HG02885 (cell line): ENCODE data around the gene TBX18.

Source experiments
- ATAC-seq: cut with Tn5 transposase; IDR thresholded peaks from one replicate; pipeline ENCODE4 v1.9.1; 2021; ENCODE audit warnings: mild to moderate bottlenecking; ENCODE audit not compliant: unreplicated experiment, poor library complexity

Gene TBX18

DNA sequence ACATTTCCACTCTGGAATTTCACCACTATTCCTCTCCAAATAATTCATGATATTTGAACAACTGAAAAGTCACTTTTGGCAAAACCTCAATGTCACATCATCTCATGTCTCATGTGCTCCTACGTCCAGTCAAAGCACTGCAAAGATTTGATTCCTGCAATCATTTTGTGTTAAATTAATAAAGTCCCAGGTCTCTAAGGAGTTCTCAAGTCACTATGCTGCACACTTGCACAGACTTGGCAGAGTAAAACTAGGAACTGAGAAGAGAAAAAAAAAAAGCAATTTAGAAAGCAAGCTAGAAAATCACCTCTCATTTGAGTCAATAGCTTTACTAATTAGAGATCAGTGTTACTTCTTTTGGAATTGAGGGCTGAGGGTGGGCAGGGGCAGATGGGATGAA, 11.2 kb downstream of the TBX18 start:
- ATAC-seq = no peak

- ATAC-seq = no peak
Measured at GRCh38 chr6:84752118-84752850, 12.1 kb downstream of the TBX18 start.

DNA sequence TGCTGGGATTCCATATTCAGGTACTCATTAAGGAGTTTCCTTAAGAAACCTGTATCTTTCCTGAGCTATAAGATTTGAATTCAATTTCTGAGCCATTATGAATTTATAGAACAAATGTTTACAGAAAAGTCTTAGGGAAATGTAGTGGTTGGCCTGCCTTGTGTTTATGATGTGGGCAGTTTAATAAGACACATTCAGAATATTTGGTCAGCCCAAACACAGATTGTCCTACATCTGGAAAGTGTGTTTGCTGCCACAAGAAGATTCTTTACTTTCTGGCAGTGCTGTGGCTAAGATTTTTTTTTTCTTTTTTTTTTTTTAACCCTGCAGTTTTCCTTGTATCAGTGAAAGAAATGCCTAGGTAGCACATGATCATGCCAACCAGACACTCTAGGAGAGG, 15.2 kb downstream of the TBX18 start:
- no peak for ATAC-seq

DNA sequence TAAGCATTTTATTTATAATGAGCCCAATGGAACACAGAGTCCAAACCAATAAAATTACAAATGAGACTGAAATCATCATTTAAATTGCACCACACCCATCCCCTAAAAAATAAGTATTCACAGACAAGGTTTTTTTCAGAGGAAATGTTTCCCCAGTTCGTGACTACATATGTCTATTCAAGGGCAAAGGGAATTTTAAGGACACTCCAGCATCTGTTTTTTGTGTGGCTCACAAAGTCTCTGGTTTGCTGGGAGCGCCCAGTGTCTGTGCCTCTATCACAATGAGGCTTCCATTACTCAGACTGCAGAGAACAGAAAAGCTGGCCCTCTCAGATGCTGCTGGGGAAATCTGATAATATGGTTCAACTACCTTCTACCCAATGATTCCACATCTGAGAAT, 16.0 kb downstream of the TBX18 start:
- no peak for ATAC-seq

DNA sequence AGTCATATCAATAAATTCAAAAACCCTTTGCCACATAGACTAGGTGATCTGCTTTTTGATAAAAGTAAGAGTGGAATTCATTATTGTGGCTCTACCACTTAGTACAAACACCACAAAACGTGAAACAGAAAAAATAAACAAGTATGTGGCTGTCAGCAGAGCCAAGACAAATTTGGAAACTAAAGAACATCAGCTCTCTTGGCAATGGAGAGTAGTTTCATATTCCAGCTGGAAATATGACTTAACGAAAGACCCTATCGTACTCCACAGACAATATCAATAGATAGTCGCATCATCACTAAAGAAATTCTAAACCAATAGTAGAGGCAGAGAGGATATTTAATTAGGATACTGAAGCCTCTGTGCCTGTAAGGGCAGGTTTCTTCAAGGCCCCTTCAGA, 20.8 kb downstream of the TBX18 start:
- ATAC-seq = no peak

DNA sequence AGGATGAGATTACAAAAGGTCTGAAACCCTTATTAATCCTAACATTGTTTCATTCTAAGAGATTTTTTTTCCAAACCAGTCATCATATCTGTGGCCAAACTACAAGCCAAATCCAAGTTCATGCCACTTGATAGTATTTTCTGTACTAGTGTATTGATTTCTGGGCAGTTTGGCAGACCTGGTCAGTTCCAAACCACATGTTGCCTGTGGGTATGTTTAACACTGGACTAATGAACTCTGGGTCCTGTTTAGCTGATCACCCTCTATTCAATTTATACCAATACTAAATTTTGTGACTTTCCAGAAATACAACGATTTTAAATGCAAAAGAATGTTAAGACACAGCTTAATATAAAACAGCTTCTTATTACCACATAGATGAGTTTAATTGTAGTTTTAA, 24.0 kb downstream of the TBX18 start:
- no peak for ATAC-seq

- ATAC-seq = no peak
Measured at GRCh38 chr6:84739866-84740208, 24.6 kb downstream of the TBX18 start.

GRCh38 chr6:84738996-84739865, 25.2 kb downstream of the TBX18 start:
- no peak for ATAC-seq

DNA sequence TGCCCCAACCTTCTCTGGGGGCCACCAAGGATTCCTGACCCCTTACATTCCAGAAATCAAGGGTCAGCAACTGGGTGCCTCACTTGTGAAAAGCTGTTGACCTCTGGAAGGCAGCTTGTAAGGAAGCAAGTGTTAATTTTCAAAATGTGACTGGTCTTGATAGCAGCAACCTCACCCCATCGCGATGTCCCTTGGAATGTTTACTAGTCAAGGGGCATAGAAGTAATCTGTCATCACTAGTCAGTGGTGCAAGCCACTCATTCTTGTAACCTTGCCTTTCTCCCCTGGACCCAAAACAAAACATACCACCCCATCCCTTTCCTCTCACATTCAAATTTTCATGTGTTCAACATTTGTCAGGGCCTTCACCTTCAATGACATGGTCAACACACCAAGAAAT, 30.5 kb downstream of the TBX18 start:
- ATAC-seq = no peak

DNA sequence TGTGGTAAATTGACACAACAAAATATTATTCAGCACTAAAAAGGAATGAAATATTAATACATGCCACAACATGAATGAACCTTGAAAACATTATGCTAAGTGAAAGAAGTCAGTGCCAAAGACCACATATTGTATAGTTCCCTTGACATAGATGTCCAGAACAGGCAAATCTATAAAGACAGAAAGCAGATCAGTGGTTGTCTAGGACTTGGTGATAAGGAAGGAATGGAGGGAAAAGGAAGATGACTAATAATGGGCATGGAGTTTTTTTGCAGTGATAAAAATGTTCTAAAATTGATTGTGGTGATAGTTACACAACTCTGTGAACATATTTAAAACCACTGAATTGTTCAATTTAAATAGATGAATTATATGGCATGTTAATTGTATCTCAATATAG, 32.5 kb downstream of the TBX18 start:
- no peak for ATAC-seq

GRCh38 chr6:84731401-84731800, 33.0 kb downstream of the TBX18 start:
- no peak for ATAC-seq

- no peak for ATAC-seq
Measured at GRCh38 chr6:84728602-84729001, 35.8 kb downstream of the TBX18 start.

- ATAC-seq = no peak
Measured at GRCh38 chr6:84719152-84719551, 45.2 kb downstream of the TBX18 start.

GRCh38 chr6:84718038-84718955, 46.1 kb downstream of the TBX18 start:
- no peak for ATAC-seq

DNA sequence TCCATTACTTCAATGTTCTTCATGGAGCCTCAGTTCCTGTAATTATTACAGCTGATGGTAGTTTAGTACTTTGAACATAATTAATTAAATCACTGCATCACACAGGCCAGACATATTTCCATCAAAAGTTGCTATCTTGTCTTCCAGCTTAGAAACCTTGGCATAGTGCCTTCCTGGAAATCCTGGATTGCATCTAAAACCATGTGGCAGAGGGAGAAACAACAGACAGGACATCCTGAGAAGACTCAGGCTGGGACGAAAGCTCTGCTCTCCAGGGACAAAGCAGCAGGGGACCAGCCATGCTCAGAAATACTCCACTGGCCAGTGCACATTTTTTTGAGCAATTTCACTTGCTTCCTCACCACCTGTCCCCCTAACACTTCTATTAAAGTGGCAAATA, 55.3 kb downstream of the TBX18 start:
- no peak for ATAC-seq

DNA sequence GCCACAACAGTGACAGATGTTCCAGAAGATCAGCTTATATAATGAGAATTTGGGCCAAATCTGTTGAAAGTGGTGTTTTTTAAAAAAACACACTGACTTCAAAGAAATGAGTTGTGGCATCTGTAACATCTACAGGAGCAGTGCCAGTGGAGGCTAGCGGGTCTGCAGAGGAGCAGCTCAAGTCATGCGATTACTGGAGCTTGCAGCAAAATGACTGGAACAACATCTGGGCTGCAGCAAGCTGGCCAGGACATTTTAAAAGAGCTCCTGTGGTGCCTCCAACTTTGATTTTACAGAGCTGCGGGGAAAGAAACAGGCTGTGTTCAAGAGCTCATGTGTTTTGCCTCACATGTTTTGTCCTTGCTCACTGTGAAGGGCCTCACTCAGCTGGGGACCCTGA, 57.2 kb downstream of the TBX18 start:
- ATAC-seq = no peak

- ATAC-seq = no peak
Measured at GRCh38 chr6:84696166-84696565, 68.2 kb downstream of the TBX18 start.

- ATAC-seq = no peak
Measured at GRCh38 chr6:84691978-84692623, 72.3 kb downstream of the TBX18 start.

- no peak for ATAC-seq
Measured at GRCh38 chr6:84688141-84688873, 76.1 kb downstream of the TBX18 start.

- no peak for ATAC-seq
Measured at GRCh38 chr6:84687431-84687830, 77.0 kb downstream of the TBX18 start.
